NCI-H774 (cell line): ENCODE data around the gene MAGOH.

ENCODE experiments used
- DNase-seq: peaks from one replicate; lab custom pipeline; 2025; lab: John Stamatoyannopoulos, UW

Gene MAGOH

GRCh38 chr1:53270873-53271272, 32.6 kb upstream of the MAGOH start:
- no peak for DNase-seq

- DNase-seq = no peak
These were observed 31.8 kb upstream of the MAGOH start for GRCh38 chr1:53270107-53270506.

DNA sequence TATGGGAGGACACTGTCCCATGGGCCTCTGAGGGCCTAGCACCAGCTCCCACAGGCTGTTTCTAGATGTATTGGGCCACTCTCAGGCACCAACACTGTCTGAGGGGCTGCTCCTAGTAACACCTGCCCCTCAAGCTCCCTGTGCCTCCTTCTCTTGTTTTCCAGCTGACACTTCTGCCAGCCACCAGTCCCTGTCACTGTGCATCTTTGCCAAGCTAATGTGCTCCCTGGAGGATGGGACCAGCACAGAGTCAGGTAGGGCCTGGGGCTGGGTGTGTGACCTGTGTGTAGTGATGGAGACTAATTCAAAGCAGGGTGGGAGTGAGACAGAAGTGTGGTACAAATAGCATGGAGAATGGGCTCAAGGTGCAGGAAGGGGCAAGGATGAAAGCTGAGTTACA, 29.4 kb upstream of the MAGOH start:
- no peak for DNase-seq

DNA sequence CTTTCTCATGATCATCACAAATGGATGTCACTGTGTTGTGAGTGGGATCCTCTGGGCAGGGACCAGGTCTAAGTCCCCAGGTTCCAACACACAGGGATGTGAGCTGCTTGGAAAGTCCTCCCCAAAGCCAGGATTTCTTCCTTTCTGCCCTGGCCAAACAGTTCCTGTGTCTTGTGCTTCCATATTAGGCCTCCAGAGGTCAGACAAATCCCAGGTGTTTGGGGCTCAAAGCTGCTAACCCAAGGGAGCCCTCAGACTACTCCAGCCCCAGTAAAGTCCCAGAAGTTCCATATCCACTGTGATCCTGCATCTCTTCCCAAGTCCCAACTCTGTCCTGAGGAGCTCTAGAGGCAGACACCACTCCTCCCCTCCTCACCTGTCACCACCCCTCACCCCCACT, 27.7 kb upstream of the MAGOH start:
- no peak for DNase-seq

DNA sequence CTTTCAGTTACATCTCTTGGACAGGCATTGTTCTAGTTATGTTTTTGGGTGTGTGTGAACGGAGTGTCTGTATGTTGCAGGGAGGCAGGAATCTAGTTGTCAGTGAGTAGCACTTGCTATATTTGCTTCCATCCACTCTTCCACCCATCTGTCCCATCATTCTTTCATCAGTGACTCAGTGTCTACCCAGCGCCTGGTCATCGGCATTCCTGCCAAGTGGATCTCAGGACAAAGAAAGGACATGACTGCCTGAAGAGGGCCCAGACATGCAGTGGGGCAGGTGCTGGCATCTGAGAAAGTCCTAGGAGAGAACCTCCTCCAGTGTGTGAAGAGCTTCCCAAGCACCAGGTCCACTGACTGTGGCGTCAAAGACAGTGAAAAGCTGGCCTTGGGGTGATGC, 27.3 kb upstream of the MAGOH start:
- DNase-seq = no peak

- DNase-seq = no peak
These were observed 25.7 kb upstream of the MAGOH start for GRCh38 chr1:53264048-53264447.

GRCh38 chr1:53262000-53262399, 23.7 kb upstream of the MAGOH start:
- no peak for DNase-seq

- DNase-seq = no peak
These were observed 22.4 kb upstream of the MAGOH start for GRCh38 chr1:53260631-53261247.

DNA sequence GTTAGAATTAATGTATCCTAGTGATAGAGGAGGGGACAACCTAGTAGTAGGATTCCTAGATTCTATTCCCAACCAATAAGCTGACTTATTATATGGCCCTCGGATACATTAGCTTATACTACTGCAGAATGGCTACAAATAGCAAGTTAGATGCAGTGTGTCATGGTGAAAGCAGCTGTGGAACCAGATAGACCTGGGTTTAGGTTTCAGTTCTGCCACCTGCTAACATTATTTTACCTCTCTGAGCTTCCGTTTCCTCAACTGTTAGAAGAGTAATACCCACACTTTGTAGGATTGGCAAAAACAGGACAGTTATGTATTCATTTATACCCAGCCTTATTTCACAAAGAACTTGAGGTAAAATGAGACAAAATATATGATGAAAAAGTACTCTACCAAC, 21.6 kb upstream of the MAGOH start:
- no peak for DNase-seq

GRCh38 chr1:53258216-53258615, 19.9 kb upstream of the MAGOH start:
- DNase-seq = no peak

GRCh38 chr1:53257454-53258081, 19.2 kb upstream of the MAGOH start:
- no peak for DNase-seq

- no peak for DNase-seq
These were observed 18.5 kb upstream of the MAGOH start for GRCh38 chr1:53256511-53257453.

DNA sequence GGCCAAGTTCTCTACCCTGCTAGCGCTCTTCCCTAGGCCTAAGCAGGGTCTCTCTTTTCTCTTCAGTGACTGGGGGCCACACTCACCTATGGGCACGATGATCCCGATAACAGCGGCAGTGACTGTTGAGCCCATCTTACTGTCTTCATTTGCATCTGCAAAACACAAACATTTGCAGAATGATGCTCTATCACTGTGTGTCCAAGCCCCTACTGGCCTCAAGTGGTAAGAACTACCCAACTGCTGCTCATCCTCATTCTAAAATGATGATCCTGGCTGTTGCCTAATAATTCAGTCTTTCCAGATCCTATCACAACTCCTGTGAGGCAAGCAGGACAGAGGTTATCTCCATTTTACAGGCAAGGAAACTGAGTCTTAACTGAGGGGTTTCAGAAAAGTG, 16.7 kb upstream of the MAGOH start:
- DNase-seq = no peak

DNA sequence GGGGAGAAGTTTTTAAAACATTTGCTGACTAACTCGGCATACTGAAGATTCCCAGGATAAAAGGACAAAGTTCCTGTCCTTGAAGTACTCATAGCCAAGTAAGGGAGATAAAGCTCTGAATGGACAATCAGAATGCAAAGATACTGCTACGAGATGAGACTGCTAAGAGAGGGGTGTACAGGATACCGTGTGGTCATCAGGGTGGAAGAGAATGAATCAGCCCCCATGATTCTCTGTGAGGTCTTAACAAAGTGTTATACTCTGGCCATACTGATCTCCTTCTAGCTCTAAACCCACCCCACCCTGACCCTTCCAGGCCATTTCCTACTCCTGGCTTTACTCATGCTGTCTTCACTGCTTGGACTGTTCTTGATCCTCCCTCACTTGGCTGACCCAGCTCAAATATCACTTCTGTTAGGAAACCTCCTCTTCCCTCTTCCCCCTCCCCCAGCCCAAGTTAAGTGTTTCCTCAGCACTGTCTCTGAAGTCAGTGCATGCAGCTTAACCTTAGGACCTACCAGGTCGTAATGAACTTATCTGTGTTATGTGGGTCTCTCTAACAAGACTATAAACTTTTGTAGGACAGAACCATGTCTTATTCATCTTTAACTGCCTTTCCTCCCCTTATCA, 15.8 kb upstream of the MAGOH start:
- no peak for DNase-seq

DNA sequence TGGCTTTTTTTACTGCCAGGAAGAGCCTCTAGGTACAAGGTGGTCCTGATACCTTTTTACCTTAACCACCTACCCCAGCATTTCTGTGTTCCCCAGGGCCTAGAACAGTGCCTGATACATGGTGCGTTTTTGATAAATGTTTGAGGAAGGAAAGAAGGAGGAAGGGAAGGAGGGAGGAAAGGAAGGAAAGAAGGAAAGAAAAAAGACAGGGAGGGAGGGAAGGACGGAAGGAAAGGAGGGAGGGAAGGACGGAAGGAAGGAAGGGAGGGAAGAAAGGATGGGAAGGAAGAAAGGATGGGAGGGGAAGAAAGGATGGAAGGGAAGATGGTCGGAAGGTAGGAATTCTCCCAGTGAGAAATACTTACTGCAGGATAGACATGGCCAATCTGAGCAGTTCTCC, 12.0 kb upstream of the MAGOH start:
- no peak for DNase-seq

DNA sequence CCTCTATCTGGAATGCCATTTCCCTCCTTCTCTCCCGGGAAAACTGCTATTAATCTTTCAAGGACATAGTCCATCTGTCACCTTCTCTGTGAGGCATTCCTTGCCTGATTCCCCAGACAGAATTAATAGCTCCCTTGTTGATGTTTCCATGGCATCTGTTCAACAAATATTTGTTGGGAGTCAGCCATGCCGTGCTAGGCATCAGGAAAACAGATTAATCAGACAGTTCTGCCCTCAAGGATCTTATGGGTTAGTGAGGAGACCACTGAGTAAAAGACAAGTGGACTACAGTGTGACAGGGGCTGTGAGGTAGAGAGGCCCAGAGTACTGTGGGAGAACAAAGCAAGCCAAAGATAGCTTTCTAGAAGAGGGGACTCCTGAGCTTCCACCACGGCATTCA, 11.4 kb upstream of the MAGOH start:
- no peak for DNase-seq

- DNase-seq = no peak
These were observed 8.2 kb upstream of the MAGOH start for GRCh38 chr1:53246261-53247134.

DNA sequence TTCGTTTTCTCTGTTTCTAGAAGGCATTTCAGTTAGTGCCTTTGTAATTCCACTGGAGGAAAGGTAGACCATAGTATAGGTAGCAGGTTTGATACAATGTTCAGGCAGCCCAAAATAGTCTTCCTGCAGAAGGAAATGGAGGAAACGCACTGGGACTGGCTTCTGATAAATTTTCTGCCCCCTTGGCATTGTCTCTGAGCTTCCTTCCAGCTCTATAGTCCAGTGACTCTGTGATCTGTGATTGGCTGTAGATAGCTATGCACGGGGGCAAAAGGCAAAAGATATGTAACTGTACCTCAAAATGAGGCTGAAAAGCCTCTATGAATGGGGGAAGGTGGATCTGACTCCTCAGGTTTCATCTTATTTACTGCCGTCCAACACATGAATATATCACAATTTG, 5.8 kb upstream of the MAGOH start:
- DNase-seq = no peak

DNA sequence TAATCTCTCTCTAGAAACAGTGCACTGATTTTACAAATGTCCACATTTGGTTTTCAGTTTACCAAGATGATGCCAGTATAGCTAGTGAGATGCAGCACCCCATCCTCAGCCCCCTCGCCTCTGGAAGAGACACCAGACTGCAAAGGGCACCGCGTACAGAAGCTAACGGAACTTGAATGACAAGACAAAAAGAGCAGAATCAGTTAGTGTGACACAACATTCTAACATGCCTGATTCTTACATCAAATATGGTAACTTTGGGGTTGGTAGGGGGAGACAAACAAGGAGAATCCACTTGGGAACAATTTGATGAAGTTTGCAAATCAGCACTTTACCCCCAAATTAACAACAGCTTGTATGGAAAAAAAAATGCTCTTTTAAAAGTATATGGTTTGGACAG, 4.1 kb upstream of the MAGOH start:
- no peak for DNase-seq

- DNase-seq = no peak
These were observed 3.5 kb upstream of the MAGOH start for GRCh38 chr1:53241828-53242227.

DNA sequence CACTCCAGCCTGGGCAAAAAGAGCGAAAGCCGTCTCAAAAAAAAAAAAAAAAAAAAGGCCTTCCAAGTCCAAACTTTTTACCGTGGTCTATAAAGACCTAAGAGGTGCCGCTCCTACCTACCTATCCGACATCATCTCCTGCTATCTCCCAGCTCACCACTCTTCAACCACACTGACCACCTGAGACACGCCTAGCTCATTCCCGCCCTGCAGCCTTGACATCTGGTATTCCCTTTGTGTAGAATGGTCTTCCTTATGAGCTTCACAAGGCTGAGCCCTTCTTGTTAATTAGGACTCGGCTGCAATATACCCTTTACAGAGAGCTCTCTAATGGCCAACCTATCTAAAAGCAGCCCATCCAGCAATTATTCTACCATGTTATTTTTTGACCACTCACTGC, 680 bp downstream of the MAGOH start:
- DNase-seq = no peak

DNA sequence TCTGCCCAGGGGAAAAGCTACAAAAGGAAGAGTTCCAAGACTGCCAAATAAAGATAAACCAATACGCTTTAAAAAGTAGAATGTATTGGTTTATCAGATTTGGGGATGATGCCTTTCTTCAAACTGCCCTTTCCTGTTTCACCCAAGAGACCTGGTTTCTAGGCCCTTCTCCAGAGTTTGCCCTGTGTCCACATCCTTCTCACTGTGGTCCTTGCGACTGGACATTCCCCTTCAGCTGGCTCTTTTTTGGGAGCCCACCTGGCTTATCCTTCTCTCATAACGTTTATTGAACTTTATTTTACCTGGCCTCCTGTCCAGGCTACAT, 17.4 kb downstream of the MAGOH start:
- no peak for DNase-seq
